Embryonic facial prominence (tissue), 1 donor: ENCODE results near the gene CMTM5.

Experiments used
- DNase-seq: peaks from one replicate; pipeline ENCODE4 v3.0.0-alpha.2; 2016; ENCODE audit errors: extremely low spot score

Gene CMTM5

GRCh38 chr14:23358042-23358441 is 18.8 kb upstream of the CMTM5 start:
- DNase-seq: no peak

- DNase-seq: no peak
Measured at GRCh38 chr14:23358553-23359166, 18.2 kb upstream of the CMTM5 start.

DNA sequence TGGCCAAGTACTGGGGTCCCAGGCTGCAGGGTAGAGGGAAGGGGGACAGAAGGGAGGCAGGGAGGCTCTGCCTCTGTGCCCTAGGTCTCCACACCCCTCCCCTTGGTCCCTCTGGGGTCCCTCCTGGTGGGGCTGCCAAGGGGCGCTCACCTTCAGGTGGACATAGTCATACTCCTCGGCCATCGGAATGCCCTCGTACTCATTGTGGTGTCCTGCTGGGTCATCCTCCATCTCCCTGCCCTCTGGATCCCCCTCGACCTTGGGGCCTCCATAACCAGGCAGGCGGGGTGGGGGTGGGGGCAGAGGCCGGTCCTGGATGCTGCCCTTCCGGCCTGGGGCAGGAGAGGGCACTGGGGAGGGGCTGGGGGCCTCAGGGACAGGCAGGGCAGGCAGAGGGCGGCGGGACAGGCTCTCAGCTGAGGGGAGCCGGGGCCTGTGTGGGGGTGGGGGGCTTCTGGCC is 17.6 kb upstream of the CMTM5 start:
- no peak for DNase-seq

GRCh38 chr14:23359722-23360447 is 17.0 kb upstream of the CMTM5 start:
- no peak for DNase-seq

GRCh38 chr14:23360496-23360895 is 16.4 kb upstream of the CMTM5 start:
- no peak for DNase-seq

DNA sequence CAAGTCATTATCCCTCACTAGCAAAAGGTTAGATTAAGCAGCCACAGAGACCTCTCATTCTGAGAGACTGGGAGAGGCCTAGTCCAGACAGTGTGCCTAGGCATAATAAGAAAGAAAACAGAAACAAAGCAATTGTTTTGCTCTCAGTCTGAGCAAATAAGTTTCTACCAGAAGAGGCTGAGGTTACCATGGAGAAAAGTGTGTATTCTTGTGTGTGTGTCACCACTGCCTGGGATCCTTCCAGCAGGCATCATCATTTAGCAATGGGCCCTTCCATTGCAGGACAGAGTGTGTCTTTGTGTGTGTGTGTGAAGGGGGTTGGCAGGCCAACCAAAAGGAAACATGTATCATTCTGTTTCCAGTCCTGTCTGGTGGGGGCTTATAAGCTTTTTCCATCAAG is 15.5 kb upstream of the CMTM5 start:
- no peak for DNase-seq

DNA sequence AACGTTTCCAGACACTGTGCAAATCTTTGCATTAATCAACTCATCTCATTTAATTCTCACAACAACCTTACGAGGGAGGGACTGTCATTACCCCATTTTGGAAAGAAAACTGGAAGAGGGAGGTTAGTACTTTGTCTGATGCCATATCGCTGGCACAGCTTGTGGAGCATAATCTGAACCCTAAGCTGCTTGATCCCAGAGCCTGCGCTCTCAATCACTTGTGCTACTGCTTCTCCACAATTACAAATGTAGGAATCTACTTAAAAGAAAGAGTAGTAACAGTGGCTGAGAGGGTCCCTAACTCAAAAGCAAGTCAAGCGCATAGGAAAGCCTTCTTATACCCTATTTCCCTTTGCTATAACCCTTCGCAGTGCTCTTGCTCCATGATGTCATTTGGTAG is 15.1 kb upstream of the CMTM5 start:
- DNase-seq: no peak

- no peak for DNase-seq
Measured at GRCh38 chr14:23362200-23362599, 14.6 kb upstream of the CMTM5 start.

- no peak for DNase-seq
Measured at GRCh38 chr14:23364164-23365035, 12.4 kb upstream of the CMTM5 start.

DNA sequence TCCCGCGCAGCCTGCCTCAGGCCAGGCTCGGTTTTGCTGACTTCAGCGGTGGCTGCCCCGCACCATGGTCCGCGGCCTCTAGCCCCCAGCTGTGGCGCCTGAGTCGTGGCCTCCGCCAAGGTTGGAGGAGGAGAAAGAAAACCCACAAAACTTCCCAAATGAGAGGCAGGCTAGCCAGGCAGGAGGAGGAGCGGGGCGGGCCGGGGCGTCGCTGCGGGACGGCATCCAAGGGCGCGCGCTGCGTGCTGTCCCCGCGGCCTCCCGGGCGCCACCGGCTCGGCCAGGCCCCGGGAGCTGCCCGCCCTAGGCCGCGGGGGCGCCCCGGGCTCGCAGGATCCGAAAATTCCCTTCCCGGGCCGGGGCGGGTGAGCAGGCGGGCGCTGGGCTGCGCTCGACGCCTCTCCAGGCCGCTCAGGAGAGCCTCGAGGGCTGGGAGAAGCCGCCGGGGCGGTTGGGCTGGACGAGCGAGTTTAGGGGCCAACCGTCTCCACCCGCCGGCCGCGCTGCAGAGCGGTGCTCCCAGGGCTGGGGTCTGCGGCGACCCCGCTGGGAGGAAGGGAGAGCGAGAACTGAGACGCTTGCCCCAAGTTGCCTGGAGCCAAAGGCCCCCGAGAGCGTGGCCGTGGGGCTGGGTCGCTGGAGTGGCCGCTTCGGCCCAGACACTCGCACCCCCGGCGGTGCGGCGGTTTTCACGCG is 11.7 kb upstream of the CMTM5 start, which contains the start of gene EFS:
Gene EFS, minus strand, starts transcription at position 137 of the 696 bp plus-strand sequence. CDS start 147 bp downstream, outside the sequence.
- DNase-seq: no peak

DNA sequence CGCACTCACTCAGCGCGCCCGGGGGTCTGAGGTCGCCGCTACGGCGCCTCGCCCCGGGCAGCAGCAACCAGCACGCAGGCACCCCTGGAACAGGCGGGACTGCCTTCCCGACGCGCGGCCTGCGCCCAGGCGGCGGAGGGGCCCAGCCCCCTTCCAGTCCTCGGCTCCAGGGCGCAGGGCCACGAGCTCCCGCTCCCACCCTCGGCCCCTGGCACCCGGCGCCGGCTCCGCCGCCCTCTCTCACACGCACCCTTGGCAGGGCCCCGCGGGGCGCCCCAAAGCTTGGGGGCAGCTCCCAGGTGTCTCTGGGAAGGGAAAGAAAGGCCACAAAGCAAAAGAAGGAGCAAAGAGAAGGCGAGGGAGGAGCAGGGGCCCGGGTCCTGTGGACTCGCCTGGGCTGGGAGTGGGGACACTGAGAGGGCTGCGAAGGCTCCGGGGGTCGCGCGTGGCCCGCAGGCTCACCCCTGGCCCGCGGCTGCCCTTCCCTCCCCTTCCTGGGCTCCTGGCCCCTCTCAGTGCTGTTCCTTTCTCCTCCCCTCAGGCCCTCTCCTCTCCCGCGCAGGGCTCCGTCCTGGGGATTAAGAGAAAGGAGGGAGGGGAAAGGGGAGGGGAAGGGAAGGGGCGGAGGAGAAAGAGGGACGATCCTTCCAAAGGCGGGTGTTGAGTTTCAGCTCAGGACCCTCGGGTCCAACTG is 11.0 kb upstream of the CMTM5 start:
- peak; percentile 83 for DNase-seq

GRCh38 chr14:23366426-23366921 is 10.4 kb upstream of the CMTM5 start:
- DNase-seq: peak; percentile 71

GRCh38 chr14:23370221-23370620 is 6.6 kb upstream of the CMTM5 start:
- DNase-seq: no peak

DNA sequence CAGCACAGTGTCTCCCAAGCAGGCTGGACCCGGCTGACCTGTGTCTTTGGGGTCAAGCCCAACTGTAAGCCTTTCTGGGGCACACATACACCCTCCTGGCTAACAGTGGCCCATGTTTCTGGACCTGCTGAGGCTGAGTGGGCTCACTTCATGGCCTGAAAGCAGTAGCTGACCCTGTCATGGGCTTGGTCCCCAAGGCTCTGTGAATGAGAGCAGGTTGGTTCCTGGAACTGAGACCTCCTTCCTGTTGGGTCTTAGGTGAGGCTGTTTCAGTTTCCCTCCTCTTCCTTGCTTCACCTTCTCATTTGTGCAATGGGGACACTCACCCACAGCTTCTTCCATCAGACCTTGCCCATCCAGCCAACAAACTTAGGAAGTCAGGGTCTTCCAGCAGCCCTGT is 5.0 kb upstream of the CMTM5 start:
- DNase-seq: no peak

GRCh38 chr14:23372509-23372908 is 4.3 kb upstream of the CMTM5 start, which contains the start of gene IL25:
IL25 (plus strand) TSS chr14:23372809.
- DNase-seq: no peak

GRCh38 chr14:23373041-23373440 is 3.8 kb upstream of the CMTM5 start:
- no peak for DNase-seq

GRCh38 chr14:23375527-23376251 is 1.2 kb upstream of the CMTM5 start:
- DNase-seq: no peak

- DNase-seq: no peak
Measured at GRCh38 chr14:23377198-23377550, 328 bp downstream of the CMTM5 start.

DNA sequence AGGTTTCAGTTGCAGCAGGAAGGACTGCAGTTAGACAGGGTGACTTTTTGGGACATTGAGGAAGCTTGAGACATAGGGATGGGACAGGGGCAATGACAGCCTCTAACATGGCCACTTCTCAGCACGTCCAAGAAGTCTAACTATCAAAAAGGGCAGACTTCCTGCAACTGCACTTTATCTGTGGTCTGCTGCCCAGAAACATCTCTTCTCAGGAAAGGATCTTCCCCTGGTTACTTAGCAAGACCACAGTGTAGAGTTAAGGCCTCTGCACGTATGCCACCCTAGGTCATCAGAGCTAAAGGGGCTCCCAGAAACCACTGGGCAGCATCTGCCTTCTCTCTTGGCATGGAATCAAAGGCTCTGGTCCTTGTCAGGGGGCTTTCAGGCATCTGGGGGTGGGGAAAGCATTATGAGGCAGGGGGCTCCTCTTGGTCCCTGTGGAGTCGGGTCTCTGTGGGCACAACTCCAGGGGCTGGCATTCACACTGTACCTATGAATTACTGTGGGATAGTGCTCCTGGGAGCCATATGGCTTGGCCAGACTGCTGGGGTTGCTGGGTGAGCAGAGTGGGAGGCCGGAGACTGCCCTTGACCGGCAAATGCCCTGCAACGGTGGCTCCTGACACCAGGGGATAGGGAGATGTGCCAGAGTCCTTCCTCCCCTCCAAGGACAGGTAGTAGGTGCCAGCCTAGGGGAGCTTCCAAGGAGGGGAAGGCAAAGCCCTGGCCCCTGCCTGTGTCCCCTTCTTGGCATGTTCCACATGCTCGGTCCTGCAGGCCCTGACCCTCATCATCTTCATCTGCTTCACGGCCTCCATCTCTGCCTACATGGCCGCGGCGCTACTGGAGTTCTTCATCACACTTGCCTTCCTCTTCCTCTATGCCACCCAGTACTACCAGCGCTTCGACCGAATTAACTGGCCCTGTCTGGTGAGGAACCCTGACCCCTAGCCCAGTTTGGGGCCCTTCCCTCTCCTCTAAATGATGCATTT is 1.0 kb downstream of the CMTM5 start:
- no peak for DNase-seq
